ENCODE results near the gene SHC3.

SHC3 gene

GRCh38 chr9:89104821-89105220 is 73.8 kb downstream of the SHC3 start:
- no peak for DNase-seq

- DNase-seq: no peak
Measured at GRCh38 chr9:89097219-89097618, 81.4 kb downstream of the SHC3 start.

- no peak for DNase-seq
Measured at GRCh38 chr9:89096807-89097206, 81.8 kb downstream of the SHC3 start.

- DNase-seq: no peak
Measured at GRCh38 chr9:89095761-89096528, 82.7 kb downstream of the SHC3 start.

GRCh38 chr9:89093201-89093975 is 85.2 kb downstream of the SHC3 start:
- no peak for DNase-seq

- DNase-seq: no peak
Measured at GRCh38 chr9:89089176-89089575, 89.4 kb downstream of the SHC3 start.

- no peak for DNase-seq
Measured at GRCh38 chr9:89083626-89084025, 95.0 kb downstream of the SHC3 start.

- no peak for DNase-seq
Measured at GRCh38 chr9:89080193-89080592, 98.4 kb downstream of the SHC3 start.

GRCh38 chr9:89079391-89079790 is 99.2 kb downstream of the SHC3 start:
- no peak for DNase-seq

- no peak for DNase-seq
Measured at GRCh38 chr9:89078860-89079259, 99.8 kb downstream of the SHC3 start.

- no peak for DNase-seq
Measured at GRCh38 chr9:89078421-89078820, 100.2 kb downstream of the SHC3 start.

- no peak for DNase-seq
Measured at GRCh38 chr9:89077519-89077918, 101.1 kb downstream of the SHC3 start.

- DNase-seq: no peak
Measured at GRCh38 chr9:89073397-89073796, 105.2 kb downstream of the SHC3 start.

GRCh38 chr9:89071591-89071990 is 107.0 kb downstream of the SHC3 start:
- DNase-seq: no peak

GRCh38 chr9:89066835-89067234 is 111.8 kb downstream of the SHC3 start:
- DNase-seq: no peak

- DNase-seq: no peak
Measured at GRCh38 chr9:89065921-89066320, 112.7 kb downstream of the SHC3 start.

GRCh38 chr9:89060790-89061189 is 117.8 kb downstream of the SHC3 start:
- DNase-seq: no peak

GRCh38 chr9:89059925-89060506 is 118.6 kb downstream of the SHC3 start:
- DNase-seq: no peak

GRCh38 chr9:89058906-89059305 is 119.7 kb downstream of the SHC3 start:
- no peak for DNase-seq

GRCh38 chr9:89054865-89055495 is 123.6 kb downstream of the SHC3 start:
- DNase-seq: no peak

- DNase-seq: no peak
Measured at GRCh38 chr9:89053301-89053700, 125.3 kb downstream of the SHC3 start.

GRCh38 chr9:89052470-89053097 is 126.0 kb downstream of the SHC3 start:
- no peak for DNase-seq

GRCh38 chr9:89051421-89052025 is 127.1 kb downstream of the SHC3 start:
- DNase-seq: no peak

Data from stimulated activated CD4-positive, alpha-beta T cell treated with anti-CD3 and anti-CD28 coated beads, Interleukin-12 subunit alpha, Interleukin-12 subunit beta, amount 100 ng/mL, for 4 hours (primary cell).